ENCODE results near the gene CYLD. TPM values are rescaled to one million over a fixed set of nuclear protein-coding genes. Genes with fewer than 3 reads are reported as not detected.

CYLD gene
- total RNA-seq, 1 donor from 2014 or later, result 355 TPM

DNA sequence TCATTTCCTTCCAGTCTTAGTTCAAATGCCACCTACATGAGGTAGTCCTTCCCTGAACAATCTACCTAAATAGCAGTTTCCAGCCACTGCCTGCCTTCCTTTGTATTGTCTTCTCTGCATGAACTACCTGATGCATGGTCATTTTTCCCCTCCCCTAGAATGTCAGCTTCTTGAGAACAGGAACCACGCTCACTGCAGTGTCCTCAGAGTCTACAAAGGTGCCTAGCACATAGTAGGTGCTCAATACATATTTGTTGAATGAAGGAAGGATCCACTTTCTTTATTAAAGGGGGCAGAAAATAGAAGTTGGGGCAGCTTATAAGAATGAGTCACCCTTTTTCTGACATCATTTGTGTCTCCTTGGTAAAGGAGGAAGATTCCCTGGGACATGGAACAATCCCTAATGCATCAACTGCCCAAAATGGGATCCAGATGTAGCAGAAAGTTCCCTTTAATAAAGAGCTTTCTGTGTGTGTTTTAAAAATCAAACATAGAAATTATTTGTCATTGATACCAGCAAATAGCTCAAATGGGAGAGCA lies 4.4 kb upstream of the CYLD start:
- intact Hi-C loops (cut with micrococcal nuclease), result no loop called here

- intact Hi-C loops (cut with micrococcal nuclease), result no loop called here
Observed at GRCh38 chr16:50739031-50739430, 2.9 kb upstream of the CYLD start.

- intact Hi-C loops (cut with micrococcal nuclease), result loop anchor here (1.0 to 2.0 kb wide), 7 partner anchors 9 to 715 kb away; partner anchors contain the start of gene CNEP1R1
Observed at GRCh38 chr16:50740736-50741135, 1.1 kb upstream of the CYLD start.

- intact Hi-C loops (cut with micrococcal nuclease), result loop anchor here (1.0 to 2.0 kb wide), 7 partner anchors 10 to 716 kb away; partner anchors contain the start of gene CNEP1R1
Observed at GRCh38 chr16:50741225-50741780, 583 bp upstream of the CYLD start.

GRCh38 chr16:50742576-50743200 lies 802 bp downstream of the CYLD start:
- intact Hi-C loops (cut with micrococcal nuclease), result loop anchor here (1.0 kb wide), 1 partner anchor 61 kb away; the partner anchor contains the start of gene SNX20

DNA sequence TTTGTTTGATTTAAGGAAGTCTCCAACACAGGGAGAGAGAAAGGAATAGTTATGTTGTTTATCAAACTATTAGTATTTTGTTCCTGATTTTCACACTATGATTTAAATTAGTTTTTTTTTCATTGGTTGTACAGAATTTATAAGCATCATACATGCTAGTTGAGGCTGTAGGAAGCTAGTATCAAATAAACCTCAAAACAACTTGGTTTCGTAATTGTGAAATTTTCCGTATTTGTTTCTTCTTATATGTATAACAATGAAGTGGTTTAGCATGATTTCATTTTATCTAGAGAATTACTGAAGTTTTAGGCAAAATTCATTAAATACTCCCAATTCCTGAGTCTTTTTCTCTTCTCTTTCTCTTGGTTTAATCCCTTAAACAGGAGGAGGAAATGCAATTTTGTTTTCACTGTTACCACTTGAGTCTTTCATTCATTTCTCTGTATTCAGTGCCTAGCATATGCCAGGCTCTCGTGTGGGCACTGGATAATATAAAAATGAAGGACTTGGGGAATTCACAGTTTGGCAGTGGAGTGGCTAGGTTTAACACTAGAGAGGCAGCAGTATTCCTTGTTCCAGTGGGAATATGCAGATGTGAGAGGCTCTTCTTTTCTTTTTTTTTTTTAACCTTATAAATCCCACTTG lies 1.8 kb downstream of the CYLD start:
- intact Hi-C loops (cut with micrococcal nuclease), result no loop called here

- intact Hi-C loops (cut with micrococcal nuclease), result no loop called here
Observed at GRCh38 chr16:50744881-50745280, 3.0 kb downstream of the CYLD start.

GRCh38 chr16:50745940-50746339 lies 4.1 kb downstream of the CYLD start:
- intact Hi-C loops (cut with micrococcal nuclease), result loop anchor here (2.0 kb wide), 2 partner anchors 471 to 479 kb away; partner anchors contain the start of gene ADCY7

GRCh38 chr16:50747207-50747956 lies 5.5 kb downstream of the CYLD start:
- intact Hi-C loops (cut with micrococcal nuclease), result loop anchor here (1.0 to 2.0 kb wide), 13 partner anchors 59 to 722 kb away; partner anchors contain the start of genes ADCY7, CNEP1R1 and HEATR3

GRCh38 chr16:50751528-50751927 lies 9.6 kb downstream of the CYLD start:
- intact Hi-C loops (cut with micrococcal nuclease), result no loop called here

DNA sequence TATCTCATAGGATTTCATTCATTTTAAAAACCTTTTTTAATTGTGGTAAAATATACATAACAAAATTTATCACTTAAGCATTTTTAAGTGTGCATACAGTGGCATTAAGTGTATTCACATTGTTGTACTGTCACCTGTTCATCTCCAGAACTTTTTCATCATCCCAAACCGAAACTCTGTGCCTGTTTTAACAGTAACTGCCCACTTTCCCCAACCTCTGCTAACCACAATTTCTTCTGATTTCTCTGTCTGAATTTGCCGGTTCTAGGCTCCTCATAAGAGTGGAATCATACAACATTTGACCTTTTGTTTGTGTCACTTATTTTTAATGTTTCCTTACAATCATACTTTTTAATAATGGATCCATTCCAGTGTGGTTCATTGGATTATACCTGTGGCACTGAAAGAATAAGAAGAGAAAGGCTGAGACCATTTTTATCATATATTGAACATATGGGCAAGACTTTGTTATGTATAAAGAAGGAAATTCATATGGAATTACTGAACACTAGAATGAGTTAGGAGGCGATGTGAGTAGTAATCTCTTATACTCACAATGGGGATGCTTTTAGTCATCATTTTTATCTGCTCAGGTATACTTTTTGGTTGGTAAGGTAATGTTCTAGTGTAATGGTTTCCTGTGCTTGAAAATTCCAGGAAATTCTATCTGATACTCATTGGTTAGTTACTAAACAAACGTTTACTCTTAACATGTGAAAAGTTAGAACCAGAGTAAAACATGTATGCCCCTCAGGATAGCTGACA lies 10.8 kb downstream of the CYLD start:
- intact Hi-C loops (cut with micrococcal nuclease), result loop anchor here (1.0 kb wide), 1 partner anchor 29 kb away; no protein-coding TSS in a partner anchor

DNA sequence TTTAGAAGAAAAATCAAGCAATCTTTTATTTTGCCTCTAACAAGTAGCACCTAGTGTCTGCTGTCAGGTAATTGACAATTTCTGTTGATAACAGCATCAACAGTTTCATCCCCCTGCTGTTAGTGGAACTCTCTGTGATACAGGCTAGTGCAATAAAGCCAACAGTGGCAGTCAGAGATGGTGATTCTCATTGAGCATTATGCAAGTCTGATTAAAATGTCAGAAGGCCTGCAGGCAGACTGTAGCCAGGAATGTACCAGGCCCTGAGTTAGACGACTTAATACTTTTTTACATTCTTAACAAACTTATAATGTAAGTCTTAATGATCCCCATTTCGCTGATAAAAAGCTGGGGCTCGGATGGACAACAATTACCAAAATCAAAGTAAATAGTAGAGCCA lies 14.6 kb downstream of the CYLD start:
- intact Hi-C loops (cut with micrococcal nuclease), result no loop called here

DNA sequence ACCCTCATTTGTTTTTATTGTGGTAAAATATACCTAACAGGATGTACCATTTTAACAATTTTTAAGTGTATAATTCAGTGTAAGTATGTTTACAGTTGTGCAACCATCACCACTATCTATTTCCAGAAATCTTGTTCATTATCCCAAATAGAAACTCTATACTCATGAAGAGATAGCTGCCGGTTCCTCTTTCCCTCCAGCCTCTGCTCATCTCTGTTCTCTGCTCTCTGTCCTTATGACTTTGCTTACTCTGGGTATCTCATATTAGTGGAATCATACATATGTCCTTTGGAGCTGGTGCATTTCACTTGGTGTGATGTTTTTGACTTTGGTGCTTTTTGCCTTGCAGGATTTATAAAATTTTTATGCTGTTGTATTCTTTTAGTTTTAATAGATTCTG lies 19.4 kb downstream of the CYLD start:
- intact Hi-C loops (cut with micrococcal nuclease), result no loop called here

DNA sequence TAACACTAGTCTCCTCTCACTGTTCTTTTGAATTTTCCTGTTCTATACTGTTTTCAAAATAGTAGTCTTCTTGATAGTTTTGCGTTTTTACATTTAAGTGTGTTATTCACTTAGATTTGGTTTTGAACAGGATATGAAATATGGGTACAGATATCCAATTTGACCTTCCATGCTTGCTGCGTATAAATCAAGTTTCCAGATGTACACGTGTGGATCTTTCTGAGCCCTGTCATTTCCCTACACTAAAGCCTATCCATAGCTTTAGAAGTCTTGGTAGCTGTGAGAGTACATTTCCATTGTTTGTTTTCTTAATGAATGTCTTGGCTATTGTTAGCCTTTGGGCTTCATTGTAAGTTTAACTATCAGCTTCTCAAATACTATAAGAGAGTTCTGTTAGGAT lies 20.4 kb downstream of the CYLD start:
- intact Hi-C loops (cut with micrococcal nuclease), result no loop called here

DNA sequence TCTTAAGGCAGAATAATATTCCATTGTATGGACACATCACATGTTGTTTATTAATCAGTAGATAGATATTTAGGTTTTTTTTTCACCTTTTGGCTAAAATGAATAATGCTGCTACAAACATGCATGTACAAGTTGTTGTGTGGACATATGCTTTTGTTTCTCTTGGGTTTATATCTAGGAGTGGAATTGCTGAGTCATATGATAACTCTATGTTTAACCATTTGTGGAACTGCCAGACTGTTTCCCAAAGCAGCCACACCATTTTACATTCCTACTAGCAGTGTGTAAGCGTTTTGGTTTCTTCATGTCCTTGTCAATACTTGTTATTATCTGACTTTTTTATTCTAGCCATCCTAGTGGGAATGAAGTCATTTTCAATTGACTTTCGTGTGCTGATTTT lies 21.3 kb downstream of the CYLD start:
- intact Hi-C loops (cut with micrococcal nuclease), result no loop called here

GRCh38 chr16:50765260-50765659 lies 23.4 kb downstream of the CYLD start:
- intact Hi-C loops (cut with micrococcal nuclease), result loop anchor here (2.0 kb wide), 1 partner anchor 14 kb away; no protein-coding TSS in a partner anchor

DNA sequence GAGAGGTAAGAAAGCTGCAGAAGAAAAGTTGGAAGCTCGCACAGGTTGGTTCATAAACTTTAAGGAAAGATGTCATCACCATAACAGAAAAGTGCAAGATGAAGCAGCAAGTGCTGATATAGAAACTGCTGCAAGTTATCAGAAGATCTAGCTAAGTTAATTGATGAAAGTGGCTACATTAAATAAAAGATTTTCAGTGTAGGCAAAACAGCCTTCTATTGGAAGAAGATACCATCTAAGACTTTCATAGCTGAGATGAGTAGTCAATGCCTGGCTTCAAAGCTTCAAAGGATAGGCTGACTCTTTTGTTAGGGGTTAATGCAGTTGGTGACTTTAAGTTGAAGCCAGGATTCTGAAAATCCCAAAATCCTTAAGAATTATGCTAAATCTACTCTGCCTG lies 24.0 kb downstream of the CYLD start:
- intact Hi-C loops (cut with micrococcal nuclease), result loop anchor here (2.0 kb wide), 1 partner anchor 13 kb away; no protein-coding TSS in a partner anchor

DNA sequence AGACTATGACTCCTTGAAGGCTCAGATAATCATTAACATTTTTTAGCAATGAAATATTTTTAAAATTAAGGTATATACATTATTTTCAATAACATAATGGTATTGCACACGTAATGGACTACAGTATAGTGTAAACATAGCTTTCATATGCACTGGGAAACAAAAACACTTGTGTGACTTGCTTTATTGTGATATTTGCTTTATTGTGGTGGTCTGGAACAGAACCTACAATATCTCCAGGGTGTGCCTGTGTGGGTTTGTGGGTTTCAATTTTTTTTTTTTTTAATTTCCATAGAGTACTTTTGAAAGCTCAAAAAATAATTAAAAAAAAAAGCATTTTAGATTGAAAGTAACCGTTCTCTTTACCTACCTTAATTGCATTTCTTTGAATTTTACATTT lies 25.3 kb downstream of the CYLD start:
- intact Hi-C loops (cut with micrococcal nuclease), result no loop called here

- intact Hi-C loops (cut with micrococcal nuclease), result no loop called here
Observed at GRCh38 chr16:50771366-50771765, 29.5 kb downstream of the CYLD start.

- intact Hi-C loops (cut with micrococcal nuclease), result no loop called here
Observed at GRCh38 chr16:50774405-50774804, 32.5 kb downstream of the CYLD start.

DNA sequence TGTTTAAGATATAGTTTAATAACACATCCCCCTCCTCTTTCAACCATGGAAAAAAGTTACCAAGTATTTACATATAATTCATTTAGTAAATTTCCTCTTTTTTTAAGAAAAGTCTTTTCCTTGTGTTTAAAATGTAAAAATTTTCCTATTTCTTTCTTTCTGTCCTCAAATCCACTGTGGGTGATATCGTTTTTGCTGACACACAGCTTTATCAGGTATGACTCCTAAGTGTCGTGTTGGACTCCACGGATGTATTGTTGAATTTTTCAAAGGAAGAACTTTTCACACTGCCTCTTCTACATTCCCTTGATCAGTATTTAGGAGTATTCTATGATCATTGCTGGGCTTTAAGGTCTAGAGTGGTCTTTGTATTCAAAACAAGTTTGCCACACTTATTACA lies 33.1 kb downstream of the CYLD start:
- intact Hi-C loops (cut with micrococcal nuclease), result no loop called here
